Endothelial cell of umbilical vein (primary cell): ENCODE data around the gene PERM1. TPM values are rescaled to one million over a fixed set of nuclear protein-coding genes. Genes with fewer than 3 reads are reported as not detected.

ENCODE experiments used
- BruUV-seq: library from RNA; stranded (reverse); fragments of 400-500 nt; replicated peaks from 2 replicates; lab custom pipeline; 2021; lab: Mats Ljungman, UMichigan
- CTCF ChIA-PET: fragments of 300-600, 350-600 bp; sonication (Branson Sonifier 250); formaldehyde crosslinking; loops from one replicate; lab custom pipeline; 2021; ENCODE audit warnings: antibody characterized with exemption, inconsistent platforms; lab: Charles Lee
- POLR2A ChIA-PET: fragments of 300-600, 350-600 bp; sonication (Branson Sonifier 250); formaldehyde crosslinking; loops from one replicate; lab custom pipeline; 2021; ENCODE audit warnings: antibody characterized with exemption, inconsistent platforms; lab: Charles Lee
- DNase-seq: peaks from one replicate; pipeline ENCODE4 v3.0.0-alpha.2; 2011; ENCODE audit warnings: low read depth, low spot score
- FAIRE-seq: peaks from 2 replicates; lab custom pipeline; 2011; peaks lifted over from hg19 to GRCh38; lab: Jason Lieb, UNC
- H2AFZ ChIP-seq: 2 replicates; pipeline ENCODE4 v1.6.0; 2012; ENCODE audit warnings: low read depth, low read length, control low read depth, inconsistent platforms
- H3K27ac ChIP-seq: 2 replicates; pipeline ENCODE4 v1.5.1; 2011; ENCODE audit warnings: low read depth, mild to moderate bottlenecking, control low read depth, low read length, moderate library complexity; ENCODE audit not compliant: insufficient read depth
- H3K27me3 ChIP-seq, 2 experiments: 2 replicates each; pipeline versions ENCODE4 v1.6.0 to v1.6.1; 2011; ENCODE audit warnings: low read length in 2 of 2, mixed read lengths in 1 of 2; ENCODE audit not compliant: control insufficient read depth in 2 of 2, insufficient read depth in 2 of 2
- H3K36me3 ChIP-seq, 2 experiments: 2 replicates in 1 of 2; 3 replicates in 1 of 2; pipeline ENCODE4 v1.5.1; 2011; ENCODE audit warnings: low read length in 2 of 2, mild to moderate bottlenecking in 1 of 2, moderate library complexity in 1 of 2; ENCODE audit not compliant: control insufficient read depth in 2 of 2, insufficient read depth in 2 of 2; ENCODE audit errors: extremely low read depth in 1 of 2
- H3K4me1 ChIP-seq: 3 replicates; pipeline ENCODE4 v1.5.1; 2011; ENCODE audit warnings: mild to moderate bottlenecking, low read length; ENCODE audit not compliant: control insufficient read depth, insufficient read depth; ENCODE audit errors: extremely low read depth
- H3K4me2 ChIP-seq: 2 replicates; pipeline ENCODE4 v1.6.1; 2011; ENCODE audit warnings: low read length, control low read depth, mixed read lengths; ENCODE audit not compliant: insufficient read depth
- H3K4me3 ChIP-seq, 3 experiments: fragments of 200-600 bp in 1 of 3; sonication (generic), shearing (Covaris generic) in 1 of 3; replicated peaks in 1 of 3; 2 replicates each; pipeline ENCODE4 v1.5.1; 2011 to 2016; ENCODE audit warnings: control low read depth in 3 of 3, low read length in 3 of 3, mild to moderate bottlenecking in 2 of 3, inconsistent platforms in 1 of 3, low read depth in 1 of 3, moderate library complexity in 1 of 3; ENCODE audit not compliant: insufficient read depth in 1 of 3
- H3K79me2 ChIP-seq: 2 replicates; pipeline ENCODE4 v1.6.0; 2012; ENCODE audit warnings: low read length, inconsistent platforms; ENCODE audit not compliant: control insufficient read depth, insufficient read depth
- H3K9ac ChIP-seq: replicated peaks from 2 replicates; pipeline ENCODE3; 2011; ENCODE audit warnings: low read length, control low read depth; ENCODE audit not compliant: insufficient read depth; ENCODE audit errors: extremely low read depth
- H3K9me1 ChIP-seq: replicated peaks from 3 replicates; pipeline ENCODE4 v1.6.0; 2011; ENCODE audit warnings: mild to moderate bottlenecking, low read length; ENCODE audit not compliant: control insufficient read depth, insufficient read depth; ENCODE audit errors: extremely low read depth
- H3K9me3 ChIP-seq: replicated peaks from 2 replicates; pipeline ENCODE4 v1.5.1; 2012; ENCODE audit warnings: low read length, inconsistent platforms; ENCODE audit not compliant: control insufficient read depth, insufficient read depth
- H4K20me1 ChIP-seq: replicated peaks from 2 replicates; pipeline ENCODE3; 2011; ENCODE audit warnings: mild to moderate bottlenecking, low read length; ENCODE audit not compliant: control insufficient read depth, insufficient read depth; ENCODE audit errors: extremely low read depth
- CTCF ChIP-seq, 2 donors: IDR thresholded peaks; 1 replicate in 1 of 2; 2 replicates in 1 of 2; pipeline ENCODE4 v1.5.1; 2011; ENCODE audit warnings: low read length in 2 of 2, mild to moderate bottlenecking in 2 of 2, moderate library complexity in 2 of 2, control low read depth in 1 of 2, inconsistent platforms in 1 of 2, low read depth in 1 of 2; ENCODE audit not compliant: insufficient read depth in 1 of 2; ENCODE audit errors: extremely low read depth in 1 of 2
- EZH2 ChIP-seq: IDR thresholded peaks from 2 replicates; pipeline ENCODE4 v1.6.1; 2012; ENCODE audit warnings: borderline replicate concordance, low read depth, mild to moderate bottlenecking, moderate library complexity, low read length, inconsistent platforms; ENCODE audit not compliant: severe bottlenecking
- FOS ChIP-seq: IDR thresholded peaks from 2 replicates; pipeline ENCODE4 v1.6.1; 2011; ENCODE audit warnings: mild to moderate bottlenecking, low read length, moderate library complexity, borderline replicate concordance; ENCODE audit not compliant: insufficient read depth
- GATA2 ChIP-seq: IDR thresholded peaks from 2 replicates; pipeline ENCODE4 v1.7.0; 2011; ENCODE audit warnings: low read depth, mild to moderate bottlenecking, moderate library complexity, mixed read lengths, low read length; ENCODE audit not compliant: insufficient read length, insufficient read depth
- JUN ChIP-seq: IDR thresholded peaks from 2 replicates; pipeline ENCODE4 v1.6.1; 2011; ENCODE audit warnings: borderline replicate concordance, low read depth; ENCODE audit not compliant: insufficient read length, insufficient read depth
- MAX ChIP-seq: IDR thresholded peaks from 2 replicates; pipeline ENCODE4 v1.6.1; 2011; ENCODE audit not compliant: insufficient read depth, insufficient read length
- MYC ChIP-seq: IDR thresholded peaks from one replicate; pipeline ENCODE4 v1.6.1; 2011; ENCODE audit warnings: mild to moderate bottlenecking, low read depth, low read length
- POLR2AphosphoS5 ChIP-seq: IDR thresholded peaks from 2 replicates; pipeline ENCODE4 v1.6.1; 2012; ENCODE audit warnings: low read depth, mild to moderate bottlenecking, control low read depth, low read length, moderate library complexity; ENCODE audit not compliant: insufficient read depth
- dilution Hi-C: fragments of 300-500 bp; cut with MboI; formaldehyde crosslinking; loops from one replicate; pipeline ENCODE4 v1.15.0; 2019; ENCODE audit warnings: low sequenced_read_pairs; ENCODE audit not compliant: extremely low pct_ligation_motif_present
- intact Hi-C: fragments of 100-400 bp; cut with micrococcal nuclease; formaldehyde crosslinking; loops from one replicate; pipeline ENCODE4 v1.10.0; 2022
- polyA plus RNA-seq, 4 experiments: library from polyadenylated mRNA; depleted of rRNA in 3 of 4; stranded (reverse) in 3 of 4; unstranded in 1 of 4; fragments of >200 nt; gene quantifications; 2 replicates each; pipeline versions ENCODE4 v1.2.1 to v1.2.3, GENCODE V29; 2011 to 2012; ENCODE audit warnings: missing spikeins in 1 of 4
- total RNA-seq: library from RNA; stranded (reverse); gene quantifications from 2 replicates; pipeline ENCODE4 v1.2.3, GENCODE V29; 2021

PERM1 gene
- total and polyA plus RNA-seq, 2 donors (not counting 3 experiments of a cell fraction or from before 2014, with no cell fraction given) = not detected

- dilution Hi-C loops = no loop called here
- no peaks in the 10 kb centered on the region for H3K4me1 ChIP-seq
- intact Hi-C loops = loop anchor here (1.0 kb wide), 1 partner anchor 47 kb away; no protein-coding TSS in a partner anchor
- H3K79me2 ChIP-seq = no peaks in the 10 kb centered on the region
- peaks cover 0 to 72% of the 10 kb centered on the region in 2 experiments for H3K36me3 ChIP-seq
- H3K27ac ChIP-seq = no peak overlapping the region
- no peak for FAIRE-seq
- H3K4me2 ChIP-seq = no peak overlapping the region
- H4K20me1 ChIP-seq = no peaks in the 10 kb centered on the region
- DNase-seq = no peak
- H3K9ac ChIP-seq = no peak overlapping the region
- CTCF ChIA-PET = interaction anchor here (0.7 to 1.1 kb wide), 3 partner anchors 8 to 47 kb away, joined by 3 to 6 read pairs (median 4); no protein-coding TSS in a partner anchor
- TF ChIP-seq CTCF (IDR thresholded peaks at IDR 0.05; ENCODE audit: extremely low read depth in 1 of 2, insufficient read depth in 1 of 2, low read depth in 1 of 2, low read length in 2 of 2) (peak; percentile 20 to 52), JUN (no peak), MYC (no peak), POLR2AphosphoS5 (no peak), MAX (no peak), FOS (no peak), GATA2 (no peak), EZH2 (no peak)
- POLR2A ChIA-PET = no interaction called here
- H3K27me3 ChIP-seq = no peaks in the 10 kb centered on the region
- no peak overlapping the region for H3K4me3 ChIP-seq
- H3K9me3 ChIP-seq = no peaks in the 10 kb centered on the region
- BruUV-seq = no TSS peak
- no peaks in the 10 kb centered on the region for H3K9me1 ChIP-seq
- H2AFZ ChIP-seq = no peak overlapping the region
These were observed 30.5 kb downstream of the PERM1 start for GRCh38 chr1:951364-951763.
